K562 (cell line): Measurements from ENCODE around the gene DUSP19. TPM values are rescaled to one million over a fixed set of nuclear protein-coding genes. Genes with fewer than 3 reads are reported as not detected.

Experiments used
- ATAC-seq: fragments of 200-7000 bp; cut with Tn5 transposase; 3 replicates; pipeline ENCODE4 v1.9.1; 2020; ENCODE audit warnings: moderate library complexity
- BruUV-seq: library from RNA; stranded (reverse); fragments of 400-500 nt; replicated peaks from 2 replicates; lab custom pipeline; 2021; lab: Mats Ljungman, UMichigan
- CTCF ChIA-PET: fragments of 300-600 bp; formaldehyde crosslinking; extraction: SDS; loops from one replicate; lab custom pipeline; 2021; ENCODE audit warnings: low intra/inter-chr PET ratio; lab: Yijun Ruan, JAX
- POLR2A ChIA-PET: fragments of 300-600, 350-650 bp; sonication (Branson Sonifier 250); formaldehyde crosslinking; extraction: SDS; loops from one replicate; lab custom pipeline; 2021; ENCODE audit warnings: antibody characterized with exemption, inconsistent platforms; lab: Yijun Ruan, JAX
- DNase-seq, 4 experiments: peaks; one replicate each; pipeline versions ENCODE4 v3.0.0 to v3.0.0-alpha.2; 2011 to 2018; ENCODE audit warnings: low spot score in 3 of 4, mixed read lengths in 3 of 4; ENCODE audit errors: extremely low read depth in 1 of 4
- FAIRE-seq: peaks from 2 replicates; lab custom pipeline; 2011; peaks lifted over from hg19 to GRCh38; lab: Jason Lieb, UNC
- H2AFZ ChIP-seq: 2 replicates; pipeline ENCODE4 v1.6.0; 2011; ENCODE audit warnings: low read depth, low read length, control low read depth, inconsistent platforms
- H3K27ac ChIP-seq: fragments of 200-600 bp; 3 replicates; pipeline ENCODE4 v1.8.0; 2011; ENCODE audit warnings: low read depth, mild to moderate bottlenecking, control low read depth, inconsistent platforms, low read length, moderate library complexity, mixed read lengths; ENCODE audit errors: extremely low read depth
- H3K27me3 ChIP-seq, 2 experiments: fragments of 300-600 bp in 1 of 2; 2 replicates in 1 of 2; 3 replicates in 1 of 2; pipeline versions ENCODE4 v1.6.0 to v1.8.0; 2011; ENCODE audit warnings: inconsistent platforms in 2 of 2, low read length in 2 of 2, mild to moderate bottlenecking in 1 of 2, mixed read lengths in 1 of 2, moderate library complexity in 1 of 2; ENCODE audit not compliant: control insufficient read depth in 2 of 2, insufficient read depth in 2 of 2
- H3K36me3 ChIP-seq: fragments of 300-600 bp; 3 replicates; pipeline ENCODE4 v1.8.0; 2011; ENCODE audit warnings: mild to moderate bottlenecking, low read length, inconsistent platforms; ENCODE audit not compliant: control insufficient read depth, insufficient read depth
- H3K4me1 ChIP-seq, 2 experiments: fragments of 200-600 bp in 1 of 2; replicated peaks in 1 of 2; 2 replicates in 1 of 2; 3 replicates in 1 of 2; pipeline versions ENCODE4 v1.5.1 to v1.8.0; 2011; ENCODE audit warnings: inconsistent platforms in 2 of 2, low read length in 2 of 2, mild to moderate bottlenecking in 1 of 2, mixed read lengths in 1 of 2, moderate library complexity in 1 of 2; ENCODE audit not compliant: control insufficient read depth in 2 of 2, insufficient read depth in 2 of 2
- H3K4me2 ChIP-seq: 2 replicates; pipeline ENCODE4 v1.6.1; 2011; ENCODE audit warnings: low read length, control low read depth, inconsistent platforms, mixed read lengths; ENCODE audit not compliant: insufficient read depth
- H3K4me3 ChIP-seq: fragments of 200-600 bp; sonication (generic), shearing (Covaris generic); 2 replicates; pipeline ENCODE4 v1.5.1; 2016; ENCODE audit warnings: control low read depth, inconsistent platforms
- H3K79me2 ChIP-seq: fragments of 200-600 bp; 3 replicates; pipeline ENCODE4 v1.8.0; 2011; ENCODE audit warnings: low read length, inconsistent platforms; ENCODE audit not compliant: control insufficient read depth, insufficient read depth
- H3K9ac ChIP-seq, 2 experiments: 2 replicates each; pipeline versions ENCODE4 v1.6.0 to v1.6.1; 2011; ENCODE audit warnings: low read depth in 2 of 2, low read length in 2 of 2, control low read depth in 1 of 2, inconsistent platforms in 1 of 2, mild to moderate bottlenecking in 1 of 2, mixed read lengths in 1 of 2; ENCODE audit not compliant: insufficient read depth in 1 of 2
- H3K9me1 ChIP-seq: one replicate; pipeline ENCODE4 v1.6.0; 2011; ENCODE audit warnings: inconsistent platforms, mild to moderate bottlenecking, low read length, moderate library complexity; ENCODE audit not compliant: control insufficient read depth, insufficient read depth
- H3K9me3 ChIP-seq: replicated peaks from 2 replicates; pipeline ENCODE4 v1.5.1; 2011; ENCODE audit warnings: low read depth, low read length, inconsistent platforms; ENCODE audit not compliant: control insufficient read depth, insufficient read depth
- H4K20me1 ChIP-seq: replicated peaks from 2 replicates; pipeline ENCODE4 v1.6.1; 2011; ENCODE audit warnings: low read length, inconsistent platforms, mixed read lengths; ENCODE audit not compliant: control insufficient read depth, insufficient read depth
- ETV5 ChIP-seq: sonication (generic); formaldehyde crosslinking; IDR thresholded peaks from 2 replicates; pipeline ENCODE4 v1.4.0; 2020; ENCODE audit warnings: low read depth, mild to moderate bottlenecking, missing genetic modification reagents
- ETV6 ChIP-seq, 3 experiments: fragments of 150-350 bp in 1 of 3; sonication (generic) in 1 of 3; formaldehyde crosslinking in 1 of 3; IDR thresholded peaks; 2 replicates each; pipeline versions ENCODE4 v1.6.1 to v1.8.0; 2014 to 2022; ENCODE audit warnings: borderline replicate concordance in 2 of 3, low read depth in 2 of 3, antibody characterized with exemption in 1 of 3, low read length in 1 of 3, mild to moderate bottlenecking in 1 of 3, missing genetic modification reagents in 1 of 3
- MAFK ChIP-seq: IDR thresholded peaks from 2 replicates; pipeline ENCODE4 v1.6.1; 2011; ENCODE audit warnings: low read length, improper control_type of control experiment
- MCM7 ChIP-seq, 2 experiments: fragments of 450-650 bp; IDR thresholded peaks; 2 replicates each; pipeline ENCODE4 v1.6.1; 2016 to 2018
- MTA1 ChIP-seq: fragments of 450-650 bp; IDR thresholded peaks from 2 replicates; pipeline ENCODE4 v1.6.1; 2017; ENCODE audit warnings: borderline replicate concordance
- OTX1 ChIP-seq: fragments of 450-650 bp; formaldehyde crosslinking; IDR thresholded peaks from 2 replicates; pipeline ENCODE4 v1.4.0; 2022; ENCODE audit warnings: mild to moderate bottlenecking
- TAF1 ChIP-seq: IDR thresholded peaks from 2 replicates; pipeline ENCODE4 v1.6.1; 2011; ENCODE audit warnings: mild to moderate bottlenecking, low read length, moderate library complexity; ENCODE audit not compliant: insufficient read depth, control insufficient read depth, severe bottlenecking; ENCODE audit errors: extremely low read depth
- ZBTB2 ChIP-seq: fragments of 450-650 bp; IDR thresholded peaks from 2 replicates; pipeline ENCODE4 v1.6.1; 2016; ENCODE audit warnings: antibody characterized with exemption
- ZNF24 ChIP-seq: fragments of 450-650 bp; IDR thresholded peaks from 2 replicates; pipeline ENCODE4 v1.6.1; 2016
- ZZZ3 ChIP-seq: fragments of 450-650 bp; IDR thresholded peaks from 2 replicates; pipeline ENCODE4 v1.6.1; 2016; ENCODE audit warnings: antibody characterized with exemption, mild to moderate bottlenecking, moderate library complexity
- WGBS: fragments of 100-300 bp; shearing (Covaris generic); methylation state at CpG from one replicate; pipeline ENCODE4 v1.1.6; 2016; ENCODE audit warnings: low coverage, mixed read lengths; ENCODE audit not compliant: insufficient coverage; ENCODE audit errors: missing lambda C conversion rate; 5-methylcytosine and 5-hydroxymethylcytosine counted together
- in situ Hi-C: fragments of 300-500 bp; cut with MboI; formaldehyde crosslinking; loops from 4 replicates; pipeline ENCODE4 v1.15.0; 2018; ENCODE audit warnings: inconsistent platforms, mixed read lengths
- intact Hi-C: fragments of 100-400 bp; cut with micrococcal nuclease; formaldehyde crosslinking; loops from 2 replicates; pipeline ENCODE4 v1.14.2; 2022
- polyA plus RNA-seq, 8 experiments: library from polyadenylated mRNA; depleted of rRNA in 4 of 8; stranded (reverse) in 5 of 8; unstranded in 3 of 8; fragments of >200 nt; fragmentation: Nextera tagmentation in 2 of 8; fragmentation: Illumina TruSeq in 1 of 8; extraction: Ambion mirVana in 2 of 8; extraction: Trizol in 1 of 8; gene quantifications; 2 replicates each; pipeline versions ENCODE4 v1.2.1 to v1.2.3, GENCODE V29; 2011 to 2014; ENCODE audit warnings: inconsistent platforms in 1 of 8, missing spikeins in 1 of 8
- total RNA-seq, 7 experiments: library from RNA; depleted of rRNA in 6 of 7; stranded (reverse); fragments of >200 nt in 6 of 7; fragmentation: Illumina TruSeq in 2 of 7; extraction: Trizol in 2 of 7; gene quantifications; 2 replicates each; pipeline versions ENCODE4 v1.2.1 to v1.2.3, GENCODE V29; 2011 to 2021; ENCODE audit warnings: low replicate concordance in 1 of 7
- TF ChIP-seq, protein P1 (sequence below): fragments of 450-650 bp; IDR thresholded peaks from 2 replicates; pipeline ENCODE4 v1.6.1; 2016

Gene DUSP19
- total and polyA plus RNA-seq, 9 of the 15 experiments (the other 6 are each of a cell fraction or from before 2014, with no cell fraction given): 1.6 to 6.3 (median 3.1) TPM

DNA sequence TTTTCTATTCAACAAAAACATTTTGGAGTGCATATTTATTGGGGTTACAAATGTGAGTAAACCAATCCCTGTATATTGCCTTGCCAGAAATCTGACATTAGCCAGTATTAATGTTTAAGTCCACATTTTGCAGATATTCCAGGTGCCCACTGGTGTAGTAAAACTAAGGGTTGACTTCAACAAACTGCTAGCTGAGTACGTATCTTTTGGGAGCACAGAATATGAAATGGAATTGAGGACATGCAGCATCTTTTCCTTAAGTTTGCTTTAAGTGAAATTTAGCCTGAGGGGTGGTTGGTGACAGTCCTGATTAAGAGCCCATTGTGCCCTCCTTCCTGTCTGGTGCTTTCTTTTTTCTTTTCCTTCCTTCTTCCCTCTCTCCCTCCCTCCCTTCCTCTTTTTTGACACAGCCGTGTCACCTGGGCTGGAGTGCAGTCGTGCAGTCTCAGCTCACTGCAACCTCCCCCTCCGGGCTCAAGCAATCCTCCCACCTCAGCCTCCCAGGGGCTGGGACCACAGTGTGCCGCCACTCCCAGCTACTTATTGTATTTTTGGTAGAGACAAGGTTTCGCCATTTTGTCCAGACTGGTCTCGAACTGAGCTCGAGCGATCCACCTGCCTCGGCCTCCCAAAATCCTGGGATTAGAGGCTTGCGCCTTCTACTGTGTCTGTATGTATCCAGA lies 47.3 kb downstream of the DUSP19 start:
- BruUV-seq: no TSS peak
- peak; percentile 59 for ATAC-seq
- peak overlapping the region; percentile 89 for H3K27ac ChIP-seq
- peak; percentile 57 for FAIRE-seq
- POLR2A ChIA-PET: interaction anchor here (1.1 to 4.3 kb wide), 4 partner anchors 12 to 32 kb away, joined by 3 to 31 read pairs (median 6); no protein-coding TSS in a partner anchor
- CTCF ChIA-PET: no interaction called here
- H3K36me3 ChIP-seq: peaks cover 27% of the 10 kb centered on the region
- H3K27me3 ChIP-seq: no peaks in the 10 kb centered on the region
- 4% methylated on average over 11 of the region's 11 CpGs for WGBS
- H3K9me3 ChIP-seq: no peaks in the 10 kb centered on the region
- H4K20me1 ChIP-seq: no peaks in the 10 kb centered on the region; the same call in 1 of the 2 replicates
- H3K9ac ChIP-seq: peak overlapping the region; percentile 88 to 89
- H2AFZ ChIP-seq: peak overlapping the region; percentile 29
- peak overlapping the region; percentile 91 for H3K4me2 ChIP-seq
- peak overlapping the region; percentile 54 for H3K4me3 ChIP-seq
- H3K9me1 ChIP-seq: no peaks in the 10 kb centered on the region
- H3K79me2 ChIP-seq: peaks cover 66% of the 10 kb centered on the region
- in situ Hi-C loops: no loop called here
- peak in 1 of 4 experiments; percentile 69 for DNase-seq
- H3K4me1 ChIP-seq: peaks cover 6 to 9% of the 10 kb centered on the region in 2 experiments; a peak in 2 of 5 replicates
- intact Hi-C loops: loop anchor here (2.0 kb wide), 1 partner anchor 89 kb away; no protein-coding TSS in a partner anchor
- TF ChIP-seq MCM7 (IDR thresholded peaks at IDR 0.05): peak in 1 of 2 experiments; percentile 46; a peak in 1 of 4 replicates
- TF ChIP-seq ZBTB2: 0 out of 2 replicates have a peak, but pooled peaks have one; percentile 40
- no peak; the same call in 1 of the 2 replicates for TF ChIP-seq ZZZ3
- no peak for TF ChIP-seq MAFK
- no peak for TF ChIP-seq OTX1
- TF ChIP-seq MTA1: peak; percentile 66; the same call in 1 of the 2 replicates
- TF ChIP-seq ETV5 (CRISPR knock-in tag): no peak
- peak; percentile 30; the same call in 1 of the 2 replicates for TF ChIP-seq ZNF24
- TF ChIP-seq, protein P1, sequence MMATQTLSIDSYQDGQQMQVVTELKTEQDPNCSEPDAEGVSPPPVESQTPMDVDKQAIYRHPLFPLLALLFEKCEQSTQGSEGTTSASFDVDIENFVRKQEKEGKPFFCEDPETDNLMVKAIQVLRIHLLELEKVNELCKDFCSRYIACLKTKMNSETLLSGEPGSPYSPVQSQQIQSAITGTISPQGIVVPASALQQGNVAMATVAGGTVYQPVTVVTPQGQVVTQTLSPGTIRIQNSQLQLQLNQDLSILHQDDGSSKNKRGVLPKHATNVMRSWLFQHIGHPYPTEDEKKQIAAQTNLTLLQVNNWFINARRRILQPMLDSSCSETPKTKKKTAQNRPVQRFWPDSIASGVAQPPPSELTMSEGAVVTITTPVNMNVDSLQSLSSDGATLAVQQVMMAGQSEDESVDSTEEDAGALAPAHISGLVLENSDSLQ: peak; percentile 63
- peak; percentile 30 for TF ChIP-seq TAF1
- 0 out of 4 replicates have a peak, but pooled peaks of 1 of the 2 experiments have one; percentile 27 for TF ChIP-seq ETV6 (IDR thresholded peaks at IDR 0.05; ENCODE audit: borderline replicate concordance in 1 of 2, low read depth in 2 of 2, low read length in 1 of 2)
- no peak for TF ChIP-seq ETV6 (CRISPR knock-in tag; IDR thresholded peaks at IDR 0.05; ENCODE audit: borderline replicate concordance)
